AG10803 (cell line): ENCODE data around the gene SHROOM1.

ENCODE experiments used
- DNase-seq: peaks from one replicate; pipeline ENCODE4 v3.0.0; 2010; ENCODE audit warnings: low read depth
- H3K4me3 ChIP-seq: 2 replicates; pipeline ENCODE4 v1.5.1; 2011; ENCODE audit warnings: mild to moderate bottlenecking, low read length, control low read depth
- CTCF ChIP-seq: conservative IDR thresholded peaks from 2 replicates; pipeline ENCODE4 v1.5.1; 2011; ENCODE audit warnings: mild to moderate bottlenecking, low read length, control low read depth, inconsistent platforms

SHROOM1 gene

GRCh38 chr5:132776938-132777208 is 53.6 kb downstream of the SHROOM1 start:
- DNase-seq: no peak
- no peak for TF ChIP-seq CTCF
- H3K4me3 ChIP-seq: peak overlapping the region; percentile 81

- TF ChIP-seq CTCF: no peak
- peak overlapping the region; percentile 81 for H3K4me3 ChIP-seq
- DNase-seq: no peak
Measured at GRCh38 chr5:132776131-132776937, 54.1 kb downstream of the SHROOM1 start.

- peak overlapping the region; percentile 81 for H3K4me3 ChIP-seq
- TF ChIP-seq CTCF: no peak
- DNase-seq: no peak
Measured at GRCh38 chr5:132775476-132775961, 54.9 kb downstream of the SHROOM1 start.

- DNase-seq: no peak
- H3K4me3 ChIP-seq: no peak overlapping the region; the same call in 1 of the 2 replicates
- no peak for TF ChIP-seq CTCF
Measured at GRCh38 chr5:132774896-132775295, 55.6 kb downstream of the SHROOM1 start.

GRCh38 chr5:132774406-132774805 is 56.0 kb downstream of the SHROOM1 start:
- DNase-seq: no peak
- H3K4me3 ChIP-seq: no peak overlapping the region
- no peak for TF ChIP-seq CTCF

- DNase-seq: no peak
- no peak for TF ChIP-seq CTCF
- H3K4me3 ChIP-seq: no peak overlapping the region
Measured at GRCh38 chr5:132773601-132774355, 56.7 kb downstream of the SHROOM1 start.

- TF ChIP-seq CTCF: no peak
- DNase-seq: no peak
Measured at GRCh38 chr5:132773114-132773513, 57.3 kb downstream of the SHROOM1 start.

More at GRCh38 chr5:132773114-132773513, 57.3 kb downstream of the SHROOM1 start:
- H3K4me3 ChIP-seq: no peak overlapping the region
